Right lobe of liver (tissue), 6 donors: ENCODE measurements around the gene TMEM132D. TPM values are rescaled to one million over a fixed set of nuclear protein-coding genes. Genes with fewer than 3 reads are reported as not detected.

Experiments used
- ATAC-seq, 4 donors: fragments of 200-7000 bp; cut with Tn5 transposase; one replicate each; pipeline ENCODE4 v1.9.1; 2020; ENCODE audit warnings: mild to moderate bottlenecking in 4 of 4, moderate library complexity in 4 of 4
- DNase-seq, 3 donors: peaks; one replicate each; pipeline ENCODE4 v3.0.0-alpha.2; 2020
- H3K27ac ChIP-seq, 3 donors: fragments of 200-600 bp; one replicate each; pipeline ENCODE4 v1.8.0; 2022
- H3K27me3 ChIP-seq, 2 donors: fragments of 200-600 bp; one replicate each; pipeline ENCODE4 v1.8.0; 2022
- H3K36me3 ChIP-seq, 4 donors: fragments of 200-600 bp; sonication (generic) in 1 of 4; one replicate each; pipeline versions ENCODE4 v1.5.1 to v1.8.0; 2017 to 2022; ENCODE audit warnings: control low read depth in 1 of 4
- H3K4me1 ChIP-seq, 4 donors: fragments of 200-600 bp; sonication (generic) in 1 of 4; one replicate each; pipeline versions ENCODE4 v1.5.1 to v1.8.0; 2017 to 2022; ENCODE audit warnings: control low read depth in 1 of 4
- H3K4me3 ChIP-seq, 3 donors: fragments of 200-600 bp; one replicate each; pipeline ENCODE4 v1.8.0; 2022
- H3K9me3 ChIP-seq, 4 donors: fragments of 200-600 bp; sonication (generic) in 1 of 4; one replicate each; pipeline versions ENCODE4 v1.5.1 to v1.8.0; 2017 to 2022; ENCODE audit warnings: control low read depth in 1 of 4
- POLR2A ChIP-seq: fragments of 450-650 bp; IDR thresholded peaks from one replicate; pipeline ENCODE4 v1.6.1; 2017; ENCODE audit warnings: antibody characterized with exemption, mild to moderate bottlenecking
- WGBS: methylation state at CpG from one replicate; pipeline ENCODE4 v1.1.6; 2018; ENCODE audit warnings: low coverage, low lambda C conversion rate; ENCODE audit not compliant: insufficient coverage; ENCODE audit errors: missing lambda C conversion rate; 5-methylcytosine and 5-hydroxymethylcytosine counted together
- intact Hi-C, 2 donors: fragments of 100-400 bp; cut with DNase I; formaldehyde crosslinking; loops; one replicate each; pipeline versions ENCODE4 v1.11.2 to v1.14.1; 2022
- total RNA-seq, 6 experiments: library from RNA; depleted of rRNA in 2 of 6; stranded (reverse); fragments of >200 nt in 2 of 6; fragmentation: NEBNext Ultra II Directional in 3 of 6; extraction: Animal tissue kit (Norgen Biotek cat#: 25700) in 3 of 6; gene quantifications; one replicate each; pipeline versions ENCODE4 v1.1.0 to v1.2.4, GENCODE V29; 2016 to 2023
- TF ChIP-seq, protein P1 (sequence below), 4 donors: fragments of 200-600 bp in 3 of 4; fragments of 450-650 bp in 1 of 4; IDR thresholded peaks; one replicate each; pipeline versions ENCODE4 v1.5.1 to v1.8.0; 2016 to 2022; ENCODE audit warnings: antibody characterized with exemption in 4 of 4, mild to moderate bottlenecking in 2 of 4
- donor health status: DM: no; HTN: yes; CAD: no.
- donor health status: DM: no; HTN: no; CAD: no.
- donor health status: DM: no; HTN: no; CAD: no.
- donor health status: DM: no; HTN: yes; CAD: no.
- donor health status: DM: no; HTN: yes; CAD: no.

TMEM132D gene
- total RNA-seq, 6 experiments from 2014 or later: 0.10 to 0.35 (median 0.33) TPM; not detected in 3

DNA sequence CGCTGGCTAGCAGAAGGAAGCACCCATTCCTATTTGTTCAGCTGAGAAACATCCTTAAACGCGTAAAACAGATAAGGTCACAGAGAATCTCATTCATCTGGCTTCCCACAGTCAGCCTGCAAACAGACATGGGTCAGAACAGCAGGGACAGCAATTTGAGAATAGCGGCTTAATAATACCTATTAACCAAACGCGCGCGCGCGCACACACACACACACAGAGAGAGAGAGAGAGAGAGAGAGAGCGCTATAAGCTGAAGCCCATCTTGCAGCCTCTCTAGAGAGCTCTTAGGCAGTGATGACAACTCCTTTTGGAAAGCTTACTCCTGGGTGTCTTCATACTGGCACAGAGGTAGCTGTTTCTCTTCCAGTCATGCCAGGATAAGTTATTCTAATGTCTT is 26.4 kb downstream of the TMEM132D start:
- WGBS: 75% methylated on average over 9 of the region's 11 CpGs
- H3K9me3 ChIP-seq: no peaks in the 10 kb centered on the region
- H3K4me1 ChIP-seq: no peaks in the 10 kb centered on the region
- H3K4me3 ChIP-seq: no peak overlapping the region
- intact Hi-C loops: no loop called here
- no peak overlapping the region for H3K27ac ChIP-seq
- no peaks in the 10 kb centered on the region for H3K27me3 ChIP-seq
- ATAC-seq (no peak), DNase-seq (no peak)
- TF ChIP-seq POLR2A: no peak
- TF ChIP-seq, protein P1, sequence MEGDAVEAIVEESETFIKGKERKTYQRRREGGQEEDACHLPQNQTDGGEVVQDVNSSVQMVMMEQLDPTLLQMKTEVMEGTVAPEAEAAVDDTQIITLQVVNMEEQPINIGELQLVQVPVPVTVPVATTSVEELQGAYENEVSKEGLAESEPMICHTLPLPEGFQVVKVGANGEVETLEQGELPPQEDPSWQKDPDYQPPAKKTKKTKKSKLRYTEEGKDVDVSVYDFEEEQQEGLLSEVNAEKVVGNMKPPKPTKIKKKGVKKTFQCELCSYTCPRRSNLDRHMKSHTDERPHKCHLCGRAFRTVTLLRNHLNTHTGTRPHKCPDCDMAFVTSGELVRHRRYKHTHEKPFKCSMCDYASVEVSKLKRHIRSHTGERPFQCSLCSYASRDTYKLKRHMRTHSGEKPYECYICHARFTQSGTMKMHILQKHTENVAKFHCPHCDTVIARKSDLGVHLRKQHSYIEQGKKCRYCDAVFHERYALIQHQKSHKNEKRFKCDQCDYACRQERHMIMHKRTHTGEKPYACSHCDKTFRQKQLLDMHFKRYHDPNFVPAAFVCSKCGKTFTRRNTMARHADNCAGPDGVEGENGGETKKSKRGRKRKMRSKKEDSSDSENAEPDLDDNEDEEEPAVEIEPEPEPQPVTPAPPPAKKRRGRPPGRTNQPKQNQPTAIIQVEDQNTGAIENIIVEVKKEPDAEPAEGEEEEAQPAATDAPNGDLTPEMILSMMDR (IDR thresholded peaks at IDR 0.05): no peak
- H3K36me3 ChIP-seq: no peaks in the 10 kb centered on the region

DNA sequence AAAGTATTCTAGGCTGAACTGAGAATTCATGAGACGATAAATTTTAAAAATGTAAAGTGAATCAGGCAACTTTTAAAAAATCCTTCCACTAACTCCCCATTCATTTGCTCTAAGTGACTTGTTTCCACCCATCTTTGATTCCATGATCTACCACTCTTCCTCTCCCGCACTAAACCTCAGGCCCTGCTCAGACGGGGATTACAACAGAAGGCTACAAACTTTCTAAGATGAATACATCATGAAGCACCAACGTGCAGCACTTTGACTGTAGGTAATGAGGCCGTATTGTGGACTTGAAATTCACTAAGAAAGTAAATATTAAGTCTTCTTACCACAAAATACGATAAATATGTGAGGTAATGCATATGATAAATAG is 30.0 kb downstream of the TMEM132D start:
- TF ChIP-seq POLR2A: no peak
- TF ChIP-seq, protein P1 (IDR thresholded peaks at IDR 0.05): no peak
- ATAC-seq: no peak
- Histone ChIP-seq H3K36me3 (no peaks in the 10 kb centered on the region), H3K27me3 (no peaks in the 10 kb centered on the region), H3K9me3 (no peaks in the 10 kb centered on the region), H3K4me3 (no peak overlapping the region), H3K4me1 (no peaks in the 10 kb centered on the region), H3K27ac (no peak overlapping the region)
- intact Hi-C loops: no loop called here
- 43% methylated on average over 6 of the region's 6 CpGs for WGBS
- DNase-seq: no peak

DNA sequence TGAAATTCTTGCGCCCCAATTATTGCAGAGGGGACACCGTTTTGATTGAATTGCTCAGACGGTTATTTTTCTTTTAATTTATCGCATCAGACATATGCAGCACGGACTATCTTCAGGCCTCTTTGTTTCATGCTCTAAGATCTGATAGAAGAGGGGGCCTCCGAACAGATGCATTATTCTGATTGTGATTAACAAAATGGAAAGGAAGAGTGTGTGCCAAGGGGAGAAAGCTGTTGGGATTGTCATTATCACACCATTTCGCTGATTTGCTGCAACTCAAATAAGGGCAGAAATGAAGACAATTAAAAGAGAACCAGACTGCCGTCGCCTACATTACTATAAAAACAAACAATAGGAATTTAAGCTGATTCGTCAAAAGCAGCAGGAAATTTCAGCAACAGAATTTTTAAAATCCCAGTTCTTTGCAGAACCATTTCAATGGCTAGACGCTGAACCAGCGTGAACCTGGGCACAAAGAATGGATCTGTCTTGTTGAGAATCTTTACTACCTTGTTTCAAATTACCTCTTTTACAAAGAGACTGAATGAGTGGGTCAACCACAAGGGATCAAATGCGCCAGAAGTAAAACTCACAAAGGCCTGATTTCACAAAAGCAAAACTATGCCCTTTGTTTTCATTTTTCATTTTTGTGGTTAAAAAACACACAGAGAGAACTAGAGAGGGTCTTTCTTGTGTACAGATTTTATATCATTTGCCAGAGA is 30.6 kb downstream of the TMEM132D start:
- no peaks in the 10 kb centered on the region for H3K4me1 ChIP-seq
- H3K36me3 ChIP-seq: no peaks in the 10 kb centered on the region
- ATAC-seq (no peak), DNase-seq (no peak)
- H3K27me3 ChIP-seq: no peaks in the 10 kb centered on the region
- TF ChIP-seq, protein P1 (IDR thresholded peaks at IDR 0.05): no peak
- TF ChIP-seq POLR2A: no peak
- no peak overlapping the region for H3K4me3 ChIP-seq
- no peaks in the 10 kb centered on the region for H3K9me3 ChIP-seq
- 45% methylated on average over 13 of the region's 13 CpGs for WGBS
- intact Hi-C loops: no loop called here
- H3K27ac ChIP-seq: no peak overlapping the region

DNA sequence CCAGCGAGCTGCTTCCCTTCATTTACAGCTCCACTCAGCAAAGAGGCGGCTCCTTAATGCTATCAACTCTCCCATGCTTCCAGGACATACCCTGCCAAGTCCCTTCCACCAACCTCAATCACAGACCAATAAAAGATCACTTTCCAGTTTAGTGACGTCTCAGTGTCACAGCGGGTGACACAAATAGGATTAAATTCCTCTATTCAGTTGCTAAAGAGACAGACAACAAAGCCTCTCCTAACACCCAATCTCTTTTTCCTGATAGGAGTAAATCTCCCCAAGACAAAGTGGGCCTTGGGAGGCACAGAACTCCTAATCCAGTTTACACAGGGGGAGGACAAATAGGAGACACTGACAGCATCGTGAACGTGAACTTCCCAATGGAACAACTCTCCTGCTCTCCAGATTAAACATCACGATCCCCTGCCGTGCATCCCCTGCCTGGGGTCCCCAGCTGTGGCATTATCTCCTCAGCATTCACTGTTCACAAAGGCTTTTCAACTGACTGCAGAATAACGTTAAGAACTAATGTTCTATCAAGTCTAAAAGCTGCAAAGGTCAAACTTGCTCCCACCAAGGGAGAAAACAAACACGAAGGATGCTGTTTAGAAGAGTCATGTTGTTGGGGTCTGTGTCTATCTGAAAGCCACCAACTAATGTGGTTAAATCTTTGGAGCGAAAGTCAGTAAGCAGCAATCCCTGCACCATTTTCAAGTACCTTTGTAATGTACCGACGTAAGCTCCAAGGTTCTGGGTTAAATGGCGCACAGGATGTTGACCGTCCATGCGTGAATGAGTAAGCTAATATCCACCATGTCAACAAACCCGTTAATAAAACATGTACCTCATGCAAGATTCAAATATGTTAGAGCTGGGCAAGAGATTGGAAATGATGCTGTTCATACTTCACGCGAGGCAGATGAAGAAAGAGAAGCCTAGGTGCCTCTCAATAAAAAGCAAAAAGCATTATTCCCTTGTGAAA is 31.5 kb downstream of the TMEM132D start:
- Histone ChIP-seq H3K4me3 (no peak overlapping the region), H3K9me3 (no peaks in the 10 kb centered on the region), H3K4me1 (no peaks in the 10 kb centered on the region), H3K36me3 (no peaks in the 10 kb centered on the region), H3K27ac (no peak overlapping the region), H3K27me3 (no peaks in the 10 kb centered on the region)
- 21% methylated on average over 15 of the region's 19 CpGs for WGBS
- intact Hi-C loops: no loop called here
- ATAC-seq: no peak
- no peak for TF ChIP-seq POLR2A
- TF ChIP-seq, protein P1 (IDR thresholded peaks at IDR 0.05): no peak
- DNase-seq: no peak
